NCI-H2029 treated with DMSO at 0.1 percent for 48 hours (cell line): ENCODE data around the gene MITF.

ENCODE experiments used
- DNase-seq: peaks from one replicate; lab custom pipeline; 2025; lab: John Stamatoyannopoulos, UW

Gene MITF, protein sequence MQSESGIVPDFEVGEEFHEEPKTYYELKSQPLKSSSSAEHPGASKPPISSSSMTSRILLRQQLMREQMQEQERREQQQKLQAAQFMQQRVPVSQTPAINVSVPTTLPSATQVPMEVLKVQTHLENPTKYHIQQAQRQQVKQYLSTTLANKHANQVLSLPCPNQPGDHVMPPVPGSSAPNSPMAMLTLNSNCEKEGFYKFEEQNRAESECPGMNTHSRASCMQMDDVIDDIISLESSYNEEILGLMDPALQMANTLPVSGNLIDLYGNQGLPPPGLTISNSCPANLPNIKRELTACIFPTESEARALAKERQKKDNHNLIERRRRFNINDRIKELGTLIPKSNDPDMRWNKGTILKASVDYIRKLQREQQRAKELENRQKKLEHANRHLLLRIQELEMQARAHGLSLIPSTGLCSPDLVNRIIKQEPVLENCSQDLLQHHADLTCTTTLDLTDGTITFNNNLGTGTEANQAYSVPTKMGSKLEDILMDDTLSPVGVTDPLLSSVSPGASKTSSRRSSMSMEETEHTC

DNA sequence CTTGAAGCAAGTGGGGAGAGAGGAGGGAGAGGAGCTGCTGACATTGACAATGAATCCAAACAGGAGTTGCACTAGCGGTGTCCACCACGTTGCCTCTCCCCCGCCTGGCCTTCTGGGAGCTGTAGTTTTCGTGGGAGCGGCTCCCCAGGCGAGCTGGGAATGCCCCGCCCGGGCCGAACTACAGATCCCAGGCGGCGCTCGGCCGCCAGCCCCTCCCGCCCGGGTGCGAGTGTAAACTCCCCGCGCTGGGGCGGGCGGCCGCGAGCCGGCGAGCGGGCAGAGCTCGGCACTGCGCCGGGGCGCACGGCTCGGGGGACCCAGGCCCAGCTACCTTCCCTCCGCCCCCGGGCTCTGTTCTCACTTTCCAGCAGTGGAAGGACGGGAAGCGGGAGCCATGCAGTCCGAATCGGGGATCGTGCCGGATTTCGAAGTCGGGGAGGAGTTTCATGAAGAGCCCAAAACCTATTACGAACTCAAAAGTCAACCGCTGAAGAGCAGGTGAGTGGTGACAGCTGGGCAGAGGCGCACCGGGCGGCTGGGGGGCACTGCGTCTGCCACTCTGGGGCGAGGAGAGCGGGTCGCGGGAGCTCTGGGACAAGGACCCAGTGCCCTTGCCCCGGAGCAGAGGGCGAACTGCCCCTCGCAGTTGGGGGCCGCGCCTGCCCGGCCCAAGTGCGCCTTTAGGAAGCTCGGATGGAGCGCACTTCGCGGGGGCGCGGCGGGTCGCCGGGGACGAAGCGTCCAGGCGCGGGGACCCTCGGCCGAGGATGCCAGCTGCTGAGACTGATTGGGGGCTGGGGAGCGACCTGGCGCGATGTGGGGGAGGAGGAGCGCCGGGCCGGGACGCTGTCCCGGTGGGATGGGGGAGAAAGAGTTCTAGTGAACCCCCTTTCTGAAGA lies at the start of gene MITF:
Gene MITF, plus strand, starts transcription at position 261 of the 899 bp plus-strand sequence. Its CDS starts 134 bp downstream, at position 395.
- DNase-seq, result peak; percentile 16

- no peak for DNase-seq
These were observed 47.4 kb upstream of the MITF start for GRCh38 chr3:69691860-69692259.

- DNase-seq, result no peak
These were observed 46.5 kb upstream of the MITF start for GRCh38 chr3:69692761-69693160.

DNA sequence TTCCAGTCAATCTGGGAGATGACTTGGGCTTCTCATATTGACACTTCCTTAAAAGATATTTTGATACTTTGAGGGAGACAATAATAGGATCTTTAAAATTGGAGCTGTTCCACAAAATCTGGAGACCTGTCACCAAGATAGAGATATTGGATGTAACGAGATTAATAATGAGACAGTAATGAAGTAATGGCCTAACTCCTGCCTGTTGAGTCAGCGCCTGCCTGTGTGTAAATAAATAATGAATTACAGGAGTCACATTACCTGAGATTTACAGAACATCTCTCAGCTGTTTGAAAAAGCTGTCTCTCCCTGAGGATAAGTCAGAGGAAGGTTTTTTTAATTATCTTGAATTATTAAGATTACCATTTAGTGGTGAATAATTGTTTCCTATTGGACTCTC lies 43.8 kb upstream of the MITF start:
- DNase-seq, result no peak

DNA sequence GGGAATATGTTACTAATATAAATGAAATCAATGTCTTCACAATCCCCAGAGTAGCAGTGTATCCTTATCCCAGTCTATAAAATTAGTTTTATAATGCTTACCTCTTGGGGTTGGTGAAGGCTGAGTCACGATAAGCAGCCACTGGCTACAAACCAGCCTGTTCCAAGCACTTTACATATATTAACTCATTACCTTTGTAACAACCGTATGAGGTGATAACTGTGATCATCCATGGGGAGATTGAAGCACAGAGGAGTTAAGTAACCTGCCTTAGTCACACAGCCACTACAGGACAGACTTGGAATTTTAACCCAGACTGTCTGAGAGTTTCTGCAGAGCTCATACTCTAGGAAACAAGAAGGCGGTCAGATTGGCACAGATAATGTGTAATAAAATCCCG lies 43.3 kb upstream of the MITF start:
- DNase-seq, result no peak

- DNase-seq, result no peak
These were observed 42.9 kb upstream of the MITF start for GRCh38 chr3:69696367-69696766.

GRCh38 chr3:69697381-69697780 lies 41.9 kb upstream of the MITF start:
- no peak for DNase-seq

DNA sequence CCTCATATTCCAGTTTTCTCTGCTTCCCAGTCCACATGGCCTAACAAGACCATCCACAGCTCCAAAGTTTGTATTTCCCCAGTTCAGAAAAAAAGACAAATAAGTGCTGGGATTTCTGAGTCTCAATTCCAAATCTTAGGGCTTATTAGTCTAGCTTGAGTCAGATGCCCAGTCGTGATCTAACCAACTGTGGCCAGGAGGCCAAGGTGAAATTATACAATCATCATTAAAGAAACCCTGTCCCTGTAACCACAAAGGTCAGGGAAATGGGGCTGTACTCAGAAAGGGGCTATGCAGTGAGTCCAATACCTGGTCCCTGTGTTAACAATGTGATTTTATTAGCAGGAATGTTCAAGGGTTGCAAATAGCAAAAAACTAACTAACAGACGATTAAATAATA lies 40.5 kb upstream of the MITF start:
- no peak for DNase-seq

- no peak for DNase-seq
These were observed 40.1 kb upstream of the MITF start for GRCh38 chr3:69699183-69699582.

GRCh38 chr3:69700949-69701348 lies 38.3 kb upstream of the MITF start:
- DNase-seq, result no peak

- DNase-seq, result no peak
These were observed 28.9 kb upstream of the MITF start for GRCh38 chr3:69710153-69710977.

DNA sequence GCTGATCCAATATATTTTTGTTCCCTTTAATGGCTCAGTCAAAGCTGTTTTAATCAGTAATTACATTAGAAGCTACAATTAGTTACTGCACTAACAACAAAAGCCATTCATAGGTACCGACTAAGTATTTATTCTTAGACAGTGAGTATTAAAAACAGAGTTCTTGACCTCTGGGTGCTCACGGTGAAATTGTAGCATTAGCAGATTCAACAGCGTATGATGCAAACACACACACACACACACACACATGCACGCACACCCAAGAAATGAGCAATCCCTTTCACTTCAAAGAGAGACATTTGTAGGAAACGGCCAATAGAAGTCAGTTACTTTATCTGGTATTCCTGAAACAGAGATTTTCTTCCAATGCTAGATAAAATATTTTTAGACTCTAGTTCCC lies 27.0 kb upstream of the MITF start:
- DNase-seq, result no peak

- no peak for DNase-seq
These were observed 26.3 kb upstream of the MITF start for GRCh38 chr3:69712933-69713332.

DNA sequence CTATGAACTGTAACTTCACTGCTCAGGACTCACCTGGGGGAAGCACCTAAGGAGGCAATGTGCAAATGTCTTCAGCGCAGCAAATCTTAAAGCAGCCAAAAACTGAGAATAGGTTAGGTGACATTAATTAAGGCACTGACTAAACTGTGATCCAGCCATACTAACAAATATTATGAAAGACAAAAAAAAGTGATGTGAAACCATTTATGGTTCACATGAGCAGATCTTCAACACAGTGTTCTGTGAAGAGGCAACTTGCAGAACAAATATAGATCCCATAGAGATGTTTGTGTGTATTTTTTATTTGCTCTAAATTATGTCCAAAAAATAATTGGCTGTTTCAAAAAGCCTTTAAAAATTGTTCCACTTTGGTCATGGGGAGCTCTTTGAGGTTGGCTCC lies 24.1 kb upstream of the MITF start:
- no peak for DNase-seq

DNA sequence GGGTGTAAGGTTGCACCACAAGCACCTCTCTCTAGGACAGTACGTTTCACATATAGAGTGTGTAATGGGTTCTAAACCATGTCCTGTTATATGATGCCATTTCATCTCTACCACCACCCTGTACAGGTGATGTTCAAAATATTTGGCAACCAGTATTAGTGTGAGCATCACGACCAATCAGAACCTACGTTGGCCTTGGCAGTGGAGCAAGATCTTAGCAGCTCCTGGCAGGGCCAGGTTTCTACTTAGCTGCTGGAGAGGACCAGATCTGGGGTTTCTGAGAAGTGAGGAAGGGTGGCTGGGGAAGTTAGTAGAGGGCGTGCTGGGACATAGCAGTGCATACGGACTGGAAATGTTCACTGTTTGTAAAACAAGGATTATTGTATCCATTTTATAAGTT lies 23.1 kb upstream of the MITF start:
- no peak for DNase-seq

- DNase-seq, result no peak
These were observed 20.2 kb upstream of the MITF start for GRCh38 chr3:69718866-69719586.

GRCh38 chr3:69719587-69720122 lies 19.6 kb upstream of the MITF start:
- no peak for DNase-seq

DNA sequence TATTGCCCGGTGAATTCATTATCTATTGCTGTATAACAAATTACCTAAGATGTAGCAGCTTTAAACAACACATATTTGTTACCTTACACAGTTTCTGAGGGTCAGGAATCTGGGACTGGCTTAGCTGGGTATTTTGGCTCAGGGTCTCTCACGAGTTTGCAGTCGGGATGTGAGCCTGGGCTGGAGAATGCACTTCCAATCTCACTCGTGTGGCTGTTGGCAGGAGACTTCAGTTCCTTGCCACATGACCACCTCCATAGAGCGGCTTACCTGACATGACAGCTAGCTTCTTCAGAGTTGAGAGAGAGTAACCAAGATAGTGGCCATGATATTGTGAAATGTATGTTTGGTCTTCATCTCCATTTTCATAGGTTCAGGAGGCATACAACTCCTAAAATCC lies 18.4 kb upstream of the MITF start:
- no peak for DNase-seq

GRCh38 chr3:69723389-69723788 lies 15.9 kb upstream of the MITF start:
- DNase-seq, result no peak

- no peak for DNase-seq
These were observed 14.4 kb upstream of the MITF start for GRCh38 chr3:69724722-69725435.
